Activated T-cell treated with anti-CD3 and anti-CD28 coated beads for 48 hours (primary cell): ENCODE measurements around the gene TIGD4.
"Not testable (repeated sequence)": the region's sequence is repeated elsewhere in the genome, so short reads cannot be mapped to it uniquely, and the experiment has no call there.

Experiments
- DNase-seq: peaks from one replicate; pipeline ENCODE4 v3.0.0-alpha.2; 2020; ENCODE audit warnings: low read depth

The TIGD4 gene

DNA sequence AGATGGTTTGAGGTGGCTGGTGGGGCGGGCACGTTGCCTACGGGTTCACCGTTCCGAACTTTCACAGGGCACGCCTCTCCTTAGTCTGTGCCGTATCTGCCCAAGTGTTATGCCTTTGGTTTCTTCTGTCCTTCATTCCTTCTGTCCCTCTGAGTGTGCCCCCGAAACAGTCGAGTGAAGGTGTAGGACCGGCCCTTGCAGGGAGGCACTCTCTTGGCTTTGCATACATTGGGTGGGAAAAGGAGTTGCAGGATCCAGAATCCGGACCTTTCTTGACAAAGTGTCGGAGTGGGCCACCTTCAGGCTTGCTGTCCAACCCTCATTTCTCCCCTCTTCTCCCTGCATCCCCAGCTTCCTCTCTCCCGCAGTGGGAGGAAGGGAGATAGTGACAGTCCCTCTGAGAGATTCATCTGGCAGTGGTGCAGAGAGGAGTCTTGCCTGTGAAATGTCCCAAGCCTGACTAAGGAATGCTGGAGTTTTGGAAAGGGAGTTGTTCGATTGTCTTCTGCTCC, 793 bp upstream of the TIGD4 start:
- DNase-seq, result no peak

DNA sequence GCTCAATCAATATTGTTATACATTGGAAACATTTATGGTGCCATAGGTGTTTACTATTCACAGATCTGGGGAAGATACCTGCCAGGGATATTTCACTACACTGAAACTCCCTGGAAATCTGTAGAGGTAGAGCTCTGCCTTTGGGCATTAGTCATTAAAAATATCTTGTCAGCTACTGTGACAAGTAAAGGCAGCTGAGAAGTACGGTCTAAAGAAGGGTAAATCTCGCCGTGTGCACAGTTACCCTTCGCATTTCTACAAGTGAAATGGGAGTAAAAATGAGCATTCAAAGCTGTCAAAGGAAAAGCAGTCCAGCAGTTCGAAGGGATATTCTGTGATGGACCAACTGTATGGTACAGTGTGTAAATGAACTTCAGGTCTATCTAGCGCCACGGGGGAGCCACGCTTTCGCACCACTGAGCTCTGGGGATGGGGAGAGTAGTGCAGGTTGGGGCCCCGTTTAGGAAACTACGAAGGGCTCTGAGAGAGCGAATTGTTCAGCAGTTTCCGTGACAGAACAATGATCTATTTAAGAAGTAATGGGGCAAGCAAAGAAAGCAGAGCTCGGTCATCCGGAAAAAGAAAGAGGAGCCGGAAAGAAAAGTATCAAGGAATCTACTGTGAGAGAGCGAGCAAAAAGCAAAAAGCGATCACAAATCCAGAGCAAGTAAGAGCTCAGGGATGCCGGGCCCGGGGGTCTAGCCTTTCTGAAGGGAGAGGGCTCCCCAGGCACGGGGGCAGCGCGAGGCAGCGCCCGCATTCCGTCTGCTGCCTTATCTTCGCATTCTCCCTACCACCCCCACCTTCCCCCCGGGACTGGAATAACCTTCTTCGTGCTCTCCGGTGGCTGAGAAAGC, 646 bp downstream of the TIGD4 start:
- DNase-seq, result peak; percentile 15

DNA sequence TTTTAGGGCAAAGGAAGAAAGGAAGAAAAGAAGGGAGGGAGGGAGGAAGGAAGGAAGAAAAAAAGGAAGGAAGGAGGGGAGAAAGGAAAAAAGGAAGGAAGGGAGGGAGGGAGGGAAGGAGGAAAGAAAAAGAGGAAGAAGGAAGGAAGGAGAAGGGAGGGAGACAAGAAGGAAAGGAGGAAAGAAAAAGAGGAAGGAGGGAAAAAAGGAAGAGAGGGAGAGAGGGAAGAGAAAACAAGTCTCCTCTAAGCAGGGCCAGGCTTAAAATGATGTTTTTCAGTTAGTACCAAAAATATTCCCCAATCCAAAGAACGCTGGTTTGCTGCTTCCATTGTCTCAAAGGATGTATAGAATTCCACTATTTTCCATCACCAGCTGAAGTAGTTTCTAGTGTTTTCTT, 2.0 kb downstream of the TIGD4 start:
- no peak for DNase-seq

DNA sequence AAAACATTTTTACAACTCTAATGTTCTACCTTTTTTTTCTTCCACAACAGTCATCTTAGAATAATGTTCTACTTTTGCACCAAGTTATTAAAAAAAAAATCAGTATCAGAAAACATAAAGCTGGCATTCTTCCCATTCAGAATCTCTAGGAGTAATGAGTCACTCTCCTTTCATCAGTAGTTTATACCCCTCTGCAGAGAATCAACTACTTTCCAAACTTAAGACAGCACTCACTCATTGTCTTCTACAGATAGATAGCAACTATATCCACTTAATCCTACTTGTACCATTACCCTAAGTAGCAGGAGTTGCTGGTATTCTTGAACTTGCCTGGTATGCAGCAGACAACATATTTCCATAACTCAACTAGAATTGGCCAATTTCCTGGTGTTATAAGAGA, 3.2 kb downstream of the TIGD4 start:
- no peak for DNase-seq

GRCh38 chr4:152773953-152774352, 5.6 kb downstream of the TIGD4 start:
- DNase-seq, result no peak

DNA sequence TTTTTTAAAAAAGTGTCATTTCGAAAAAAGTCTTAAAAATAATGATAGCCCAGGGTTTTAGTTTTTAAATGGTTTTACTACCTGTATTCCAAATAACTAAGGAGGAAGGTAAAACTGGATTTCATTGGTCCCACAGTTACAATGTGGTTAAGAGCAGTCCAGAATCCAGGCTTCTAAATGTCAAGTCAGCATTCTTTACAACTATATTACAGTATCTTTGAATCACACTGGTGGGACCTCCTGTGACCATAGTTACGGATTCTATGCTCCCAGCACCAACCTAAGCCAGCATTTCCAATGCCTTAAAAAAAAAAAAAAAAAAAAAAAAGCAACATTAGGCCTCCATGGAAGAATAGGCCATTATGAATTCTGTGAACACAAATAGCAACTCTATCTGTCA, 6.2 kb downstream of the TIGD4 start:
- no peak for DNase-seq

DNA sequence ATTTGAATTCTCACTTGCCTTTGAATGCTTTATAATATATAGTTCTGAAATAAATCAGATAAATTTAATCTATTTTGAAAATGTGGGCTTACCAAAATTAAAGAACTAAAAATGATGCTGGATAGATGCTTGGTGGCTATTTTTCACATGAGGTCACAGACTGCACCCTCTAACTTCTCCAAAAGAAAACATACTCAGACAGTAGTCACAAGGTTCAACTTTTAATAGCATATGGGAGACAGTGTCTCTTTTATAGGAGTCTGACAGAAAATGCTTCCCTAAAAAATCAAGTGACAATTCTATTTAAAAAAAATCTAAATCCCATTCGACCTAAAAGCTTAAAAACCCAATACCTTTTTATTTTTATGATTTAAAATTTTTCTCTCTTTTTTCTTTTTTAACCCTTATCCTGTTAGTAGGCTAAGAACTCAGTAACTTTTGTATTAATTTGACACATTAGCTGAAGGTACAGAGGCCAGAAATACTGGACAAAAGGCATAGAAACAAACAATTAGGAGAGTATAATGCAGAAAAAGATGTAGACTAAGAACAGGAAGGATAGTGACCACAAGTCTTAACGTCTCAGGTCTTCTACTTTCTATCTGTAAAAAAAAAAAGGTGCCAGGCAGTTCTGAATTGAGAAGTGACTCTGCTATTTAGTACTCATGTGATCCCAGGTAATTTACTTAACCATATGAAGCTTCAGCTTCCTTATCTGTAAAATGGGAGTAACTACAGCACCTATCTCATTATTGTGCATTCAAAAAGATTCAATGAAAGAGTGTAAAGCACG, 7.6 kb downstream of the TIGD4 start:
- DNase-seq, result no peak

DNA sequence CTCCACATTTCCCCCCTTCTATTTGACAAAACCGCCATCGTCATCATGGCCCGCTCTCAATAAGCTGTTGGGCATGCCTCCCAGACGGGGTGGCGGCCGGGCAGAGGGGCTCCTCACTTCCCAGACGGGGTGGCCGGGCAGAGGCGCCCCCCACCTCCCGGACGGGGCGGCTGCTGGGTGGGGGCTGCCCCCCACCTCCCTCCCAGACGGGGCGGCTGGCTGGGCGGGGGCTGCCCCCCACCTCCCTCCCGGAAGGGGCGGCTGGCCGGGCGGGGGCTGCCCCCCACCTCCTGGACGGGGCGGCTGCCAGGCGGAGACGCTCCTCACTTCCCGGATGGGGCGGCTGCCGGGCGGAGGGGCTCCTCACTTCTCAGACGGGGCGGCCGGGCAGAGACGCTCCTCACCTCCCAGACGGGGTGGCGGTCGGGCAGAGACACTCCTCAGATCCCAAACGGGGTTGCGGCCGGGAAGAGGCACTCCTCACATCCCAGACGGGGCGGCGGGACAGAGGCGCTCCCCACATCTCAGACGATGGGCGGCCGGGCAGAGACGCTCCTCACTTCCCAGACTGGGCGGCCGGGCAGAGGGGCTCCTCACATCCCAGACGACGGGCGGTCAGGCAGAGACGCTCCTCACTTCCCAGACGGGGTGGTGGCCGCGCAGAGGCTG, 14.3 kb downstream of the TIGD4 start:
- not testable (repeated sequence) for DNase-seq

DNA sequence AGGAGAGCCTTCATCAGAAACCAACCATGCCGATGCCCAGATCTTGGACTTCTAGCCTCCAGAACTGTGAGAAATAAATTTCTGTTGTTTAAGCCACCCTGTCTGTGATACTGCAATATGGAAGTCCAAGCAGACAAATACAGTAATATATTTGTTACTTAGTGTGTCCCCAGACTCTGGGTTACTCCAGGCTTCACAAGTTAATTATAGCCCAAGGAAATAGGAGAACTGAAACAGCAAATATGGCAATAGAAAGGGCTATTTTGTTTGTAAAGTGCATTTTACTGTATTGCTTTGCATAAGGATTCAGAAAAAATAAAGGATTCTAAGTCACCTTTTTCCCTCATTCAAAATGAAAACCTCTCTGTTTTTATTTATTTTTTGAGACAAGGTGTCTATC, 15.7 kb downstream of the TIGD4 start:
- DNase-seq, result no peak

GRCh38 chr4:152748619-152749018, 30.9 kb downstream of the TIGD4 start:
- no peak for DNase-seq

- no peak for DNase-seq
Measured at GRCh38 chr4:152747444-152747843, 32.1 kb downstream of the TIGD4 start.

GRCh38 chr4:152738827-152739226, 40.7 kb downstream of the TIGD4 start:
- DNase-seq, result no peak

GRCh38 chr4:152735906-152736305, 43.6 kb downstream of the TIGD4 start:
- DNase-seq, result no peak

GRCh38 chr4:152735396-152735859, 44.1 kb downstream of the TIGD4 start:
- DNase-seq, result no peak

DNA sequence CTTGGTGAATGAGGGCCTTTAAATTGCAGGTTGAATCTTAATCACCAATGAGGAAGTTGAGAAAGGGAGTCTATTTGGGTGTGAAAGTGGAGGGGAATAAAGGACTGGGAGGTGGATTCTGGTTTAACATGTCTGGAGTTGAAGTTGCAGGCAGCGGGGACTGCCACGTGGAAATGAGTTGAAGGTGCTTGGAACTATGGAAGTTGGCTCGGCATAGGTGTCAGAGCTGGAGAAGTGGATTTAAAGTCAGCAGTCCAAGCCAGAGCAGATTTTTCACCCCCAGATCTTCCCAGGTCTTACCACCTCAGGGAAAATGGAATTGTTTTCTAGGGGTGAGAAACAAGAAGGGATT, 44.9 kb downstream of the TIGD4 start:
- no peak for DNase-seq

DNA sequence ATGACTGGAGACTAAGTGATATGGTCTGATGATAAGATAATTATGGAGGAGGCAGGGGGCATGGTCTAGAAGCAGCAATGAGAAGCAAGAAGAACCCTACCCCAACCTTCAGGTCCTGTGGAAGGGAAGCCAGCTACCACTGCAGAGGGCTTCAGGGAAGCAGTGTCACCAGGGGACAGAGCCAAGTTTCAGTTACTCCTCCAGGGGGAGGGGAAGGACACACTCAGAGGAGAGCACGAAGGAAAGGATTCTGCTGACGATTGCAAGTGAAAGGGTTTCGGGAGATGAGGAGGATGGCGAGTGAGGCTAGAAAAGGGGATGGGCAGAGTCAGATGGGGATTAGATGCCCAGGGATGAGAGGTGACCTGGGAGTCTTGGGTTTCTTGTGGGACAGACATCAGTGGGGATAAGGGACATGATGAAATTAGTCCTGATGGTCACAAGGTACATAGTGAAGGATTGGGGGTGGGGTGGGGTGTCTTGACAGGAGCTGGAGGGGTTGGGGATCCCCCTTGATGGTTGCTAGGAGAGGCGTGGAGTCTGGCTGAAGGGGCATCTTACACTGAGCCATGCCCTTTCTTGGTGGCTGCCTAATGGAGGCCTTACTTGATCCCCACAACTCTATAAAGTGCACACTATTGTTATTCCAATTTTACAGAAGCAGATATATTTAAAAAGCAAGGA, 45.4 kb downstream of the TIGD4 start:
- DNase-seq, result no peak

DNA sequence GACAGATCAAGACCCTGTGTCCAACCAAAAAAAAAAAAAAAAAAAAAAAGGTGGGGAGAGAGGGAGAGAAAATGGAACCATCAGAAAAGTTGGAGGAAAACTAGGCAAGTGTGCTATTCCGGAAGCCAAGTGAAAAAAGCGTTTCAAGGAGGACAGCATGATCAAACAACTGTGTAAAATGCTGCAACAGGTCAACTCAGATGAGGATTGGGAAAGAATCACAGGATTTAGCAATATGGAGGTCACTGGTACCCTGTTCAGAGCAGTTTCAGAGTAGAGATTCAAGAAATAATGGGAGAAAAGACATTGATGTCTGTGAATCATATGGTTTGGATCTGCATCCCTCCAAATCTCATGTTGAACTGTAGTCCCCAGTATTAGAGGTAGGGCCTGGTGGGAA, 47.5 kb downstream of the TIGD4 start:
- no peak for DNase-seq

DNA sequence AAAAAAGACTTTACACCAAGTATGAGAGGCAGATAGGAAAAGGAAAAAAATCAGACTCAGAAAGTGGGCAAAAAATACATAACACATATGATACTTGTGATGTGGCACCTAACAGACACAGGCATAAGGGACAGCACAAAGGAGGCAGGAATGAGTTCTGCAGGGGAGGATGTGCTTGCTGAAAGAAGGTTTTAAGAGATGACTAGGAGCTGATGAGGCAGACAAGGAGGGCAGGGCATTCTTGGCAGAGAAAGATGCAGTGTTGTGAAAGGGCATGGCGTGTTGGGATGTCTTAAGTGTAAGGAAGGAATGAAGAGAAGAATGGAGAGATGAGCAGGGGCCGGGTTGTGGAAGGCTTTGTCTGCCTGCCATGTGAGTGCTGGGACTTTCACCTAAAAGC, 50.1 kb downstream of the TIGD4 start:
- no peak for DNase-seq

- DNase-seq, result no peak
Measured at GRCh38 chr4:152728343-152728742, 51.2 kb downstream of the TIGD4 start.

- DNase-seq, result no peak
Measured at GRCh38 chr4:152727784-152728183, 51.7 kb downstream of the TIGD4 start.

- DNase-seq, result no peak
Measured at GRCh38 chr4:152724494-152724893, 55.0 kb downstream of the TIGD4 start.

DNA sequence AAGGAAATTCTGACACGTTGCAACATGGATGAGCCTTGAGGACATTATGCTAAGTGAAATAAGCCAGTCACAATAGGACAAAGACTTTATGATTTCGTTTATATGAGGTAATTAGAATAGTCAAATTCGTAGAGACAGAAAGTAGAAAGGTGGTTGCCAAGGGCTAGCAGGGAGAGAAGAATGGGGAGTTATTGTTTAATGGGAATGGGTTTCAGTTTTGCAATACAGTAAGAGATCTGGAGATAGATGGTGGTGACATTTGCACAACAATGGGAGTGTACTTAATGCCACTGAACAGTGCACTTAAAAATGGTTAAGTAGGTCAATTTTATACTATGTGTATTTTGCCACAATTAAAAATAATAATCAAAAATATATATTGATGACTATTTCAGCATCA, 56.3 kb downstream of the TIGD4 start:
- no peak for DNase-seq
